ENCODE data around the gene REPIN1.

GRCh38 chr7:150411606-150412005 is 43.0 kb downstream of the REPIN1 start:
- no peak for TF ChIP-seq EZH2 (IDR thresholded peaks at IDR 0.05)
- no peak for TF ChIP-seq POLR2AphosphoS5 (IDR thresholded peaks at IDR 0.05; ENCODE audit: borderline replicate concordance, low read depth, low read length)

All from SK-N-MC (cell line).